Measurements from ENCODE around the gene RGS1. TPM values are rescaled to one million over a fixed set of nuclear protein-coding genes. Genes with fewer than 3 reads are reported as not detected.

RGS1 gene
- total and polyA plus RNA-seq, 9 of the 15 experiments (the other 6 are each of a cell fraction or from before 2014, with no cell fraction given): not detected

DNA sequence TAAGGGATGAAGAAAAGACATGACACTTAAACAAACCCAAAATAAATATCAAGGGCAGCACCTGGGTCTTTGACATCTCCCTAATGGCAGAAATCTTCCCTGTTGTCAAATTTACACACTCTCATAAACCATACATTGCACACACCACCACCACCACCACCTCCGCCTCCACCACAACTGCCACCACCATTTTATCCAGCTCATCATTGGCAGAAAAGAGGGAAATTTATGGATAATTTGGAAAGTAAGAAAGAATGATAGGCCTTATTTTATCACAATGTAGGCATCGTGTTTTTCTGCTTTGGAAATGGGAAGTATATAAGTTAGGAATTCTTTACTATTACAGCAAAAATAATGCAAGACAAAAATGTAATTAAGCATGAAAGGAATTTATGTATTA, 33.1 kb downstream of the RGS1 start:
- DNase-seq (ENCODE audit: extremely low read depth in 1 of 4, low spot score in 3 of 4) (no peak), ATAC-seq (no peak), FAIRE-seq (no peak)
- in situ Hi-C loops (cut with MboI) (no loop called here), intact Hi-C loops (cut with micrococcal nuclease) (no loop called here)
- no peaks in the 10 kb centered on the region; the same call in 1 of the 2 replicates for H3K9me3 ChIP-seq (replicated peaks; ENCODE audit: control insufficient read depth, insufficient read depth, low read depth, low read length)
- no peaks in the 10 kb centered on the region for H3K27me3 ChIP-seq (ENCODE audit: control insufficient read depth in 2 of 2, insufficient read depth in 2 of 2, low read length in 2 of 2)
- no peaks in the 10 kb centered on the region for H3K36me3 ChIP-seq (ENCODE audit: control insufficient read depth, insufficient read depth, low read length)
- no peaks in the 10 kb centered on the region for H3K79me2 ChIP-seq (ENCODE audit: control insufficient read depth, insufficient read depth, low read length)
- POLR2A ChIA-PET: no interaction called here
- H3K4me1 ChIP-seq (replicated peaks in 1 of 2; ENCODE audit: control insufficient read depth in 2 of 2, insufficient read depth in 2 of 2, low read length in 2 of 2): no peaks in the 10 kb centered on the region
- no peak overlapping the region for H3K27ac ChIP-seq (ENCODE audit: extremely low read depth, low read depth, low read length)
- no peak overlapping the region for H3K9ac ChIP-seq (ENCODE audit: insufficient read depth in 1 of 2, low read depth in 2 of 2, low read length in 2 of 2)
- no TSS peak for BruUV-seq (replicated peaks)
- H2AFZ ChIP-seq (ENCODE audit: low read depth, low read length): no peak overlapping the region
- no peak overlapping the region for H3K4me3 ChIP-seq
- CTCF ChIA-PET (ENCODE audit: low intra/inter-chr PET ratio): no interaction called here
- H3K4me2 ChIP-seq (ENCODE audit: insufficient read depth, low read length): no peak overlapping the region
- 0% methylated on average over 2 of the region's 2 CpGs for WGBS (ENCODE audit: insufficient coverage, low coverage, missing lambda C conversion rate)
- no peaks in the 10 kb centered on the region for H3K9me1 ChIP-seq (ENCODE audit: control insufficient read depth, insufficient read depth, low read length)
- no peaks in the 10 kb centered on the region for H4K20me1 ChIP-seq (replicated peaks; ENCODE audit: control insufficient read depth, insufficient read depth, low read length)
- no peak for TF ChIP-seq SIX5 (IDR thresholded peaks at IDR 0.05; ENCODE audit: borderline replicate concordance in 1 of 2, insufficient read depth in 1 of 2, low read depth in 1 of 2, low read length in 2 of 2)
- TF ChIP-seq, protein P1, sequence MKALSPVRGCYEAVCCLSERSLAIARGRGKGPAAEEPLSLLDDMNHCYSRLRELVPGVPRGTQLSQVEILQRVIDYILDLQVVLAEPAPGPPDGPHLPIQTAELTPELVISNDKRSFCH (CRISPR knock-in tag; IDR thresholded peaks at IDR 0.05): no peak
- TF ChIP-seq, protein P1 (tag; IDR thresholded peaks at IDR 0.05): no peak
- TF ChIP-seq ZNF197 (CRISPR knock-in tag; IDR thresholded peaks at IDR 0.05; ENCODE audit: low read depth): no peak
- no peak for TF ChIP-seq SOX6 (IDR thresholded peaks at IDR 0.05)
- TF ChIP-seq, protein P2, sequence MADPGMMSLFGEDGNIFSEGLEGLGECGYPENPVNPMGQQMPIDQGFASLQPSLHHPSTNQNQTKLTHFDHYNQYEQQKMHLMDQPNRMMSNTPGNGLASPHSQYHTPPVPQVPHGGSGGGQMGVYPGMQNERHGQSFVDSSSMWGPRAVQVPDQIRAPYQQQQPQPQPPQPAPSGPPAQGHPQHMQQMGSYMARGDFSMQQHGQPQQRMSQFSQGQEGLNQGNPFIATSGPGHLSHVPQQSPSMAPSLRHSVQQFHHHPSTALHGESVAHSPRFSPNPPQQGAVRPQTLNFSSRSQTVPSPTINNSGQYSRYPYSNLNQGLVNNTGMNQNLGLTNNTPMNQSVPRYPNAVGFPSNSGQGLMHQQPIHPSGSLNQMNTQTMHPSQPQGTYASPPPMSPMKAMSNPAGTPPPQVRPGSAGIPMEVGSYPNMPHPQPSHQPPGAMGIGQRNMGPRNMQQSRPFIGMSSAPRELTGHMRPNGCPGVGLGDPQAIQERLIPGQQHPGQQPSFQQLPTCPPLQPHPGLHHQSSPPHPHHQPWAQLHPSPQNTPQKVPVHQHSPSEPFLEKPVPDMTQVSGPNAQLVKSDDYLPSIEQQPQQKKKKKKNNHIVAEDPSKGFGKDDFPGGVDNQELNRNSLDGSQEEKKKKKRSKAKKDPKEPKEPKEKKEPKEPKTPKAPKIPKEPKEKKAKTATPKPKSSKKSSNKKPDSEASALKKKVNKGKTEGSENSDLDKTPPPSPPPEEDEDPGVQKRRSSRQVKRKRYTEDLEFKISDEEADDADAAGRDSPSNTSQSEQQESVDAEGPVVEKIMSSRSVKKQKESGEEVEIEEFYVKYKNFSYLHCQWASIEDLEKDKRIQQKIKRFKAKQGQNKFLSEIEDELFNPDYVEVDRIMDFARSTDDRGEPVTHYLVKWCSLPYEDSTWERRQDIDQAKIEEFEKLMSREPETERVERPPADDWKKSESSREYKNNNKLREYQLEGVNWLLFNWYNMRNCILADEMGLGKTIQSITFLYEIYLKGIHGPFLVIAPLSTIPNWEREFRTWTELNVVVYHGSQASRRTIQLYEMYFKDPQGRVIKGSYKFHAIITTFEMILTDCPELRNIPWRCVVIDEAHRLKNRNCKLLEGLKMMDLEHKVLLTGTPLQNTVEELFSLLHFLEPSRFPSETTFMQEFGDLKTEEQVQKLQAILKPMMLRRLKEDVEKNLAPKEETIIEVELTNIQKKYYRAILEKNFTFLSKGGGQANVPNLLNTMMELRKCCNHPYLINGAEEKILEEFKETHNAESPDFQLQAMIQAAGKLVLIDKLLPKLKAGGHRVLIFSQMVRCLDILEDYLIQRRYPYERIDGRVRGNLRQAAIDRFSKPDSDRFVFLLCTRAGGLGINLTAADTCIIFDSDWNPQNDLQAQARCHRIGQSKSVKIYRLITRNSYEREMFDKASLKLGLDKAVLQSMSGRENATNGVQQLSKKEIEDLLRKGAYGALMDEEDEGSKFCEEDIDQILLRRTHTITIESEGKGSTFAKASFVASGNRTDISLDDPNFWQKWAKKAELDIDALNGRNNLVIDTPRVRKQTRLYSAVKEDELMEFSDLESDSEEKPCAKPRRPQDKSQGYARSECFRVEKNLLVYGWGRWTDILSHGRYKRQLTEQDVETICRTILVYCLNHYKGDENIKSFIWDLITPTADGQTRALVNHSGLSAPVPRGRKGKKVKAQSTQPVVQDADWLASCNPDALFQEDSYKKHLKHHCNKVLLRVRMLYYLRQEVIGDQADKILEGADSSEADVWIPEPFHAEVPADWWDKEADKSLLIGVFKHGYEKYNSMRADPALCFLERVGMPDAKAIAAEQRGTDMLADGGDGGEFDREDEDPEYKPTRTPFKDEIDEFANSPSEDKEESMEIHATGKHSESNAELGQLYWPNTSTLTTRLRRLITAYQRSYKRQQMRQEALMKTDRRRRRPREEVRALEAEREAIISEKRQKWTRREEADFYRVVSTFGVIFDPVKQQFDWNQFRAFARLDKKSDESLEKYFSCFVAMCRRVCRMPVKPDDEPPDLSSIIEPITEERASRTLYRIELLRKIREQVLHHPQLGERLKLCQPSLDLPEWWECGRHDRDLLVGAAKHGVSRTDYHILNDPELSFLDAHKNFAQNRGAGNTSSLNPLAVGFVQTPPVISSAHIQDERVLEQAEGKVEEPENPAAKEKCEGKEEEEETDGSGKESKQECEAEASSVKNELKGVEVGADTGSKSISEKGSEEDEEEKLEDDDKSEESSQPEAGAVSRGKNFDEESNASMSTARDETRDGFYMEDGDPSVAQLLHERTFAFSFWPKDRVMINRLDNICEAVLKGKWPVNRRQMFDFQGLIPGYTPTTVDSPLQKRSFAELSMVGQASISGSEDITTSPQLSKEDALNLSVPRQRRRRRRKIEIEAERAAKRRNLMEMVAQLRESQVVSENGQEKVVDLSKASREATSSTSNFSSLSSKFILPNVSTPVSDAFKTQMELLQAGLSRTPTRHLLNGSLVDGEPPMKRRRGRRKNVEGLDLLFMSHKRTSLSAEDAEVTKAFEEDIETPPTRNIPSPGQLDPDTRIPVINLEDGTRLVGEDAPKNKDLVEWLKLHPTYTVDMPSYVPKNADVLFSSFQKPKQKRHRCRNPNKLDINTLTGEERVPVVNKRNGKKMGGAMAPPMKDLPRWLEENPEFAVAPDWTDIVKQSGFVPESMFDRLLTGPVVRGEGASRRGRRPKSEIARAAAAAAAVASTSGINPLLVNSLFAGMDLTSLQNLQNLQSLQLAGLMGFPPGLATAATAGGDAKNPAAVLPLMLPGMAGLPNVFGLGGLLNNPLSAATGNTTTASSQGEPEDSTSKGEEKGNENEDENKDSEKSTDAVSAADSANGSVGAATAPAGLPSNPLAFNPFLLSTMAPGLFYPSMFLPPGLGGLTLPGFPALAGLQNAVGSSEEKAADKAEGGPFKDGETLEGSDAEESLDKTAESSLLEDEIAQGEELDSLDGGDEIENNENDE (IDR thresholded peaks at IDR 0.05; ENCODE audit: low read depth, low read length): no peak
- TF ChIP-seq E2F4 (CRISPR knock-in tag; IDR thresholded peaks at IDR 0.05; ENCODE audit: low read depth): no peak
- TF ChIP-seq HNRNPUL1 (IDR thresholded peaks at IDR 0.05; ENCODE audit: low read length): no peak

All from K562 (cell line).